Panc1 (cell line): ENCODE data around the gene ADAMTSL2.

Source experiments
- POLR2AphosphoS5 ChIP-seq: IDR thresholded peaks from 2 replicates; pipeline ENCODE4 v1.6.1; 2012; ENCODE audit warnings: mild to moderate bottlenecking, low read depth, low read length, moderate library complexity
- SIN3A ChIP-seq: IDR thresholded peaks from 2 replicates; pipeline ENCODE4 v1.6.1; 2012; ENCODE audit warnings: low read depth, mild to moderate bottlenecking, low read length, moderate library complexity, borderline replicate concordance; ENCODE audit not compliant: insufficient read depth
- TF ChIP-seq, protein P1 (sequence below): fragments of 450-650 bp; IDR thresholded peaks from 2 replicates; pipeline ENCODE4 v1.5.1; 2017; ENCODE audit warnings: mild to moderate bottlenecking

DNA sequence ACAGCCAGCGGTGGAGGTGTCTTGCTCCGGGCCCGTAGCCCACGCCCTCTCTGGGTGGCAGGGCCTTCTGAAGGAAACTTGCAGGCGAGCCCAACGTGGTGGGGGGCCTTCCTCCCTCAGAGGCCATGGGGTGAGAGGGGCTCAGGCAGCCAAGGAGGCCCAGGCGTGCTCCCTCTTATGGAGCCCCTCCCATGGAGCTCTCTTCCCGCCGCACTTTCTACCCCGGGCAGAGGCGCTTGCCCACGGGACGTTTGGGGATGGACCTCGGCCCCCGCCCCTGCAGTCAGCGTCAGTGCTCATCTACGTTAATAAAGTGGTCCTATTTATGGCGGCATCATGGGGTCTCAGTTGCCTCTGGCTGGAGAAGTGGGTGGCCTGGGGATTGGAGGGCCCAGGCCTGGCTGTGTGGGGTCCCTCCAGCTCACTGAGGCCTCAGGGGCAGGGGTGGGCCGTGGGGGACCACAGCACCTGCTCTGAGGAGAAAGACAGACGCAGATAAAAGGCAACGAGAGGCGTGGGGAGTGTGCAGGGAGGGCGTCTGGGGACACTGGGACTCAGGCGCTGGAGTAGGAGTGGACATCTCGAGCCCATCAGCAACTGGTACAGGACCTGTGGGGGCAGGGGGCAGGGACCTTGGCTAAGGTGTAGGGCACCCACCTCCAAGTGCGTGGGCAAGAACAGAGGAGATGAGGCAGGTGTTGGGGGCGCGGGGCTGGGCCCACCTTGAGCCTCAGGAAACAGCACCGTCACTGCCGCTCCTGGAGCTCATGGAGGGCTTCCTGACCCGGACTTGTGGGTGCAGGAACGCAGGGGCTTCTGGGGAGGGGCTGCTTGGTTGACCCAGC is 40.9 kb downstream of the ADAMTSL2 start:
- TF ChIP-seq, protein P1, sequence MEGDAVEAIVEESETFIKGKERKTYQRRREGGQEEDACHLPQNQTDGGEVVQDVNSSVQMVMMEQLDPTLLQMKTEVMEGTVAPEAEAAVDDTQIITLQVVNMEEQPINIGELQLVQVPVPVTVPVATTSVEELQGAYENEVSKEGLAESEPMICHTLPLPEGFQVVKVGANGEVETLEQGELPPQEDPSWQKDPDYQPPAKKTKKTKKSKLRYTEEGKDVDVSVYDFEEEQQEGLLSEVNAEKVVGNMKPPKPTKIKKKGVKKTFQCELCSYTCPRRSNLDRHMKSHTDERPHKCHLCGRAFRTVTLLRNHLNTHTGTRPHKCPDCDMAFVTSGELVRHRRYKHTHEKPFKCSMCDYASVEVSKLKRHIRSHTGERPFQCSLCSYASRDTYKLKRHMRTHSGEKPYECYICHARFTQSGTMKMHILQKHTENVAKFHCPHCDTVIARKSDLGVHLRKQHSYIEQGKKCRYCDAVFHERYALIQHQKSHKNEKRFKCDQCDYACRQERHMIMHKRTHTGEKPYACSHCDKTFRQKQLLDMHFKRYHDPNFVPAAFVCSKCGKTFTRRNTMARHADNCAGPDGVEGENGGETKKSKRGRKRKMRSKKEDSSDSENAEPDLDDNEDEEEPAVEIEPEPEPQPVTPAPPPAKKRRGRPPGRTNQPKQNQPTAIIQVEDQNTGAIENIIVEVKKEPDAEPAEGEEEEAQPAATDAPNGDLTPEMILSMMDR: no peak
- TF ChIP-seq POLR2AphosphoS5: no peak
- no peak for TF ChIP-seq SIN3A
